OCI-LY3 (cell line): ENCODE results near the gene OXLD1.

Experiments used
- H2AFZ ChIP-seq: fragments of 200-600, 300-600 bp; shearing (Covaris generic); 2 replicates; pipeline ENCODE4 v1.6.0; 2014; ENCODE audit warnings: antibody characterized with exemption, low read depth, low read length
- H3K27ac ChIP-seq: fragments of 200-600, 300-600 bp; sonication (generic); 2 replicates; pipeline ENCODE4 v1.5.1; 2014; ENCODE audit warnings: mild to moderate bottlenecking, low read length, moderate library complexity, mixed read lengths
- H3K27me3 ChIP-seq: fragments of 200-600, 300-600 bp; sonication (generic); 2 replicates; pipeline ENCODE4 v1.6.1; 2014; ENCODE audit warnings: low read depth, low read length, mixed read lengths
- H3K36me3 ChIP-seq: fragments of 200-600, 300-600 bp; sonication (generic); replicated peaks from 2 replicates; pipeline ENCODE3; 2014; ENCODE audit warnings: low read depth, low read length, mixed read lengths
- H3K4me1 ChIP-seq: fragments of 300-600, 200-600 bp; sonication (generic); 2 replicates; pipeline ENCODE4 v1.6.1; 2014; ENCODE audit warnings: low read length, mixed read lengths
- H3K4me2 ChIP-seq: fragments of 200-600, 300-600 bp; sonication (generic); 2 replicates; pipeline ENCODE4 v1.6.1; 2014; ENCODE audit warnings: low read length, mixed read lengths
- H3K4me3 ChIP-seq: fragments of 300-600, 200-600 bp; sonication (generic); 2 replicates; pipeline ENCODE4 v1.5.1; 2014; ENCODE audit warnings: antibody characterized with exemption, mild to moderate bottlenecking, low read length, moderate library complexity
- H3K79me2 ChIP-seq: fragments of 300-600, 200-600 bp; shearing (Covaris generic); 2 replicates; pipeline ENCODE4 v1.6.1; 2014; ENCODE audit warnings: mild to moderate bottlenecking, low read length, mixed read lengths
- H3K9ac ChIP-seq: fragments of 300-600, 200-600 bp; shearing (Covaris generic); 2 replicates; pipeline ENCODE4 v1.6.0; 2014; ENCODE audit warnings: mild to moderate bottlenecking, low read length, moderate library complexity
- H3K9me3 ChIP-seq: fragments of 200-600, 300-600 bp; shearing (Covaris generic); 2 replicates; pipeline ENCODE4 v1.6.1; 2014; ENCODE audit warnings: low read length, mixed read lengths; ENCODE audit not compliant: insufficient read depth
- H4K20me1 ChIP-seq: fragments of 200-600, 300-600 bp; sonication (generic); 2 replicates; pipeline ENCODE4 v1.6.1; 2016; ENCODE audit warnings: low read length, mixed read lengths; ENCODE audit not compliant: insufficient read depth
- CTCF ChIP-seq: fragments of 200-600, 300-600 bp; sonication (generic); IDR thresholded peaks from 2 replicates; pipeline ENCODE4 v1.5.1; 2014; ENCODE audit warnings: antibody characterized with exemption, low read length, low read depth
- EZH2phosphoT487 ChIP-seq: fragments of 200-600 bp; shearing (Covaris generic); IDR thresholded peaks from 2 replicates; pipeline ENCODE4 v1.6.1; 2018; ENCODE audit warnings: antibody characterized with exemption, mixed run types, low read depth

Gene OXLD1

GRCh38 chr17:81688616-81689015, 22.2 kb upstream of the OXLD1 start:
- H3K4me3 ChIP-seq, result no peak overlapping the region
- H2AFZ ChIP-seq, result no peak overlapping the region
- H3K27me3 ChIP-seq, result no peaks in the 10 kb centered on the region
- peaks cover 12% of the 10 kb centered on the region for H3K4me1 ChIP-seq
- H3K79me2 ChIP-seq, result peaks cover 31% of the 10 kb centered on the region
- TF ChIP-seq CTCF (no peak), EZH2phosphoT487 (no peak)
- no peak overlapping the region for H3K27ac ChIP-seq
- no peak overlapping the region for H3K9ac ChIP-seq
- no peaks in the 10 kb centered on the region for H3K9me3 ChIP-seq
- H3K4me2 ChIP-seq, result no peak overlapping the region
- peaks cover 16% of the 10 kb centered on the region for H3K36me3 ChIP-seq
- 0 out of 2 replicates have a peak, but pooled peaks cover 6% of the 10 kb centered on the region for H4K20me1 ChIP-seq

GRCh38 chr17:81687770-81688541, 21.6 kb upstream of the OXLD1 start:
- Histone ChIP-seq H3K4me2 (no peak overlapping the region), H3K4me1 (peaks cover 12% of the 10 kb centered on the region), H3K9me3 (no peaks in the 10 kb centered on the region), H3K79me2 (peaks cover 37% of the 10 kb centered on the region), H3K9ac (no peak overlapping the region), H3K4me3 (no peak overlapping the region), H4K20me1 (0 out of 2 replicates have a peak, but pooled peaks cover 6% of the 10 kb centered on the region), H3K27me3 (no peaks in the 10 kb centered on the region), H3K36me3 (peaks cover 16% of the 10 kb centered on the region), H3K27ac (no peak overlapping the region), H2AFZ (no peak overlapping the region)
- TF ChIP-seq CTCF (no peak), EZH2phosphoT487 (no peak)

- Histone ChIP-seq H3K27ac (no peak overlapping the region), H3K4me2 (no peak overlapping the region), H3K4me3 (no peak overlapping the region), H3K9me3 (no peaks in the 10 kb centered on the region), H2AFZ (no peak overlapping the region), H3K4me1 (peaks cover 18% of the 10 kb centered on the region), H4K20me1 (0 out of 2 replicates have a peak, but pooled peaks cover 6% of the 10 kb centered on the region), H3K9ac (no peak overlapping the region), H3K79me2 (peaks cover 50% of the 10 kb centered on the region), H3K27me3 (no peaks in the 10 kb centered on the region), H3K36me3 (peaks cover 14% of the 10 kb centered on the region)
- no peak for TF ChIP-seq EZH2phosphoT487
- no peak for TF ChIP-seq CTCF
Observed at GRCh38 chr17:81686614-81687013, 20.2 kb upstream of the OXLD1 start.

GRCh38 chr17:81685108-81685507, 18.7 kb upstream of the OXLD1 start:
- Histone ChIP-seq H3K9me3 (no peaks in the 10 kb centered on the region), H2AFZ (no peak overlapping the region), H3K79me2 (peaks cover 56% of the 10 kb centered on the region), H3K36me3 (peaks cover 10% of the 10 kb centered on the region), H3K4me3 (peak overlapping the region; percentile 87), H3K27ac (peak overlapping the region; percentile 3; the same call in 1 of the 2 replicates), H3K4me1 (peaks cover 18% of the 10 kb centered on the region), H3K27me3 (no peaks in the 10 kb centered on the region), H3K4me2 (peak overlapping the region; percentile 100), H3K9ac (peak overlapping the region; percentile 84), H4K20me1 (0 out of 2 replicates have a peak, but pooled peaks cover 6% of the 10 kb centered on the region)
- no peak for TF ChIP-seq EZH2phosphoT487
- TF ChIP-seq CTCF, result no peak
